Heart left ventricle (tissue), 16 donors: Measurements from ENCODE around the gene DNAH17. TPM values are rescaled to one million over a fixed set of nuclear protein-coding genes. Genes with fewer than 3 reads are reported as not detected.

Experiments
- ATAC-seq, 4 donors: fragments of 200-7000 bp; cut with Tn5 transposase; one replicate each; pipeline ENCODE4 v1.9.1; 2020 to 2022; ENCODE audit warnings: moderate library complexity in 4 of 4, mild to moderate bottlenecking in 3 of 4, moderate number of reproducible peaks in 1 of 4
- DNase-seq, 5 donors: peaks; one replicate each; pipeline ENCODE4 v3.0.0-alpha.2; 2020
- H3K27ac ChIP-seq, 12 donors: fragments of 200-600 bp; sonication (generic) in 4 of 12; one replicate each; pipeline versions ENCODE4 v1.5.0 to v1.8.0; 2016 to 2022; ENCODE audit warnings: mild to moderate bottlenecking in 2 of 12
- H3K27me3 ChIP-seq, 9 donors: fragments of 200-600 bp; sonication (generic) in 2 of 9; one replicate each; pipeline versions ENCODE4 v1.5.1 to v1.8.0; 2016 to 2022; ENCODE audit warnings: mild to moderate bottlenecking in 3 of 9
- H3K36me3 ChIP-seq, 9 donors: fragments of 200-600 bp; sonication (generic) in 2 of 9; one replicate each; pipeline versions ENCODE4 v1.5.0 to v1.8.0; 2018 to 2022; ENCODE audit warnings: mild to moderate bottlenecking in 2 of 9
- H3K4me1 ChIP-seq, 12 donors: fragments of 200-600 bp; sonication (generic) in 4 of 12; one replicate each; pipeline versions ENCODE4 v1.5.0 to v1.8.0; 2016 to 2022; ENCODE audit warnings: mild to moderate bottlenecking in 3 of 12
- H3K4me3 ChIP-seq, 12 donors: fragments of 200-600 bp; sonication (generic) in 4 of 12; one replicate each; pipeline versions ENCODE4 v1.5.0 to v1.8.0; 2017 to 2022; ENCODE audit warnings: mild to moderate bottlenecking in 9 of 12, moderate library complexity in 4 of 12
- H3K9me3 ChIP-seq, 12 donors: fragments of 200-600 bp; sonication (generic) in 4 of 12; one replicate each; pipeline versions ENCODE4 v1.5.0 to v1.8.0; 2016 to 2022; ENCODE audit warnings: mild to moderate bottlenecking in 1 of 12
- POLR2A ChIP-seq, 2 donors: fragments of 450-650 bp; IDR thresholded peaks; one replicate each; pipeline ENCODE4 v1.6.1; 2017; ENCODE audit warnings: antibody characterized with exemption in 2 of 2, mild to moderate bottlenecking in 2 of 2, moderate library complexity in 2 of 2
- WGBS, 4 donors: extraction: QIAGEN DNeasy Blood & Tissue Kit in 2 of 4; methylation state at CpG; one replicate each; pipeline versions ENCODE4 v1.1.5 to v1.1.7; 2013 to 2018; 5-methylcytosine and 5-hydroxymethylcytosine counted together
- intact Hi-C, 10 donors: fragments of 100-400 bp; cut with DNase I; formaldehyde crosslinking; loops; one replicate each; pipeline versions ENCODE4 v1.11.1 to v1.14.2; 2022
- polyA plus RNA-seq, 2 donors: library from polyadenylated mRNA; stranded (reverse); fragments of 200-250 nt; gene quantifications; one replicate each; pipeline ENCODE4 v1.2.3, GENCODE V29; 2013
- total RNA-seq, 9 donors: library from RNA; depleted of rRNA in 2 of 9; stranded (reverse); fragments of >200 nt in 2 of 9; fragmentation: NEBNext Ultra II Directional in 3 of 9; extraction: Animal tissue kit (Norgen Biotek cat#: 25700) in 3 of 9; gene quantifications; one replicate each; pipeline versions ENCODE4 v1.1.0 to v1.2.4, GENCODE V29; 2016 to 2023
- TF ChIP-seq, protein P1 (sequence below), 12 donors: fragments of 200-600 bp; sonication (generic) in 4 of 12; IDR thresholded peaks; one replicate each; pipeline versions ENCODE4 v1.5.0 to v1.8.0; 2018 to 2022; ENCODE audit warnings: antibody characterized with exemption in 12 of 12, mild to moderate bottlenecking in 5 of 12
- donor health status: ischemic (EF 13 %, LVEDD 7.1; RV severe dilation, severe dysfunction).
- donor health status: healthy with polysubstance abuse.
- donor health status: DM: no; HTN: yes; CAD: no.
- donor health status: DM: no; HTN: no; CAD: no.
- donor health status: ischemic (EF 25% LVEDD 6.9; RV normal size, moderate dysfunction).
- donor health status: ischemic (EF 25% LVEDD 5.7; RV mildly dilated, moderate dysfunction).
- donor health status: healthy.
- donor health status: DM: yes; HTN: yes; CAD: no.
- donor health status: ischemic (EF 35%, LVEDD 5.7; RV mildly dilated, moderate dysfunction).
- donor health status: nonischemic (EF 11% LVEDD 7.7; RV severe dilation, severe dysfunction).
- donor health status: DM: yes; HTN: yes; CAD: no.
- donor health status: PGD.
- donor health status: ischemic (EF 29% LVEDD 5.4; RV normal size, mild dysfunction).
- donor health status: nonischemic (EF 23%, LVEDD 6.1; RV moderate dilation, normal function).

Gene DNAH17
- total and polyA plus RNA-seq, 11 donors: 0.02 to 0.63 (median 0.17) TPM; not detected in 4

DNA sequence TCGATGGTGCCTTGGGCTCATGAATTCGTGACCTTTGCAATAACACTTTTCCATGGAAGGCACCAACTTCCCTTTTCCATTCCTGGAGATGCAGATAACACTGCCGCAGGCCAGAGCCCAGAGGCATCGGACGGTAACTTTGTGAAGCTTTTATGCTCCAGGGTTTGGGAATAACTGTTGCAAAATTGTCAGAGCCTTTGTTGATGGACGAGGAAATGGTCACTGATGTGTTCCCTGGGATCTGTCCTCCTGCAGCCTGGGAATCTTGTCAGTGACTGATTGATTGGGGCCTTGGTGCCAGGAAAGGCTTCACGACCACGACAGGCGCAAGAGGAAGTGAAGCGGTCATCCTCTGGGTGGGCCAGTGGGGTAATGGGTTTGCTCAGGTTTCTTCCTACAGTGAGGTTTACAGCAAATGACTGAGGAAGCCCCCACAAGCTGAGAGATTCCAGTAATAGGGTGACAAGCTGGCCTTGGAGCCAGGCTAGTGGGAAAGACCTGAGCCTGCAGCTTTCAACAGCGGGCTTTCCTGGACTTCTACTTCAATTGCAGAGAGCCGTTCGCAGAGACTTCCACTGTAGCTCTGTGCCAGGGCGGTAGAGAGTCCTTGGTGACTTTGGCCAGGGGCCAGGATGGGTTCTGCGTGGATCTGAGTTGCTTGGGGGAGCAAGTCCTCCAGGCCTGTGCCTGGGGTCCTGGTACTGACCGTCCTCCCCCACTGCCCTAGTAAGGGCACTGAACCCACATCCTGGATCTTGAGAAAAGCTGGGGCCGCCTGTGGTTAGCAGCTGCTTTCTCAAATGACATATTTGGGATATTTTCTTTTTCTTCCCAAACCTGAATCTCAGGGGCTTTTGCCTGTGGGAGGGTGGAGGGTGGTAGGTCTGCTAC lies 161.1 kb downstream of the DNAH17 start:
- WGBS, 4 donors: 50 to 61% (median 57%) methylated on average over 15 to 17 of the region's 17 CpGs
- Histone ChIP-seq H3K4me3 (peak overlapping the region in 1 of 12 donors; percentile 30), H3K36me3 (peaks cover 0 to 30% (median 14%) of the 10 kb centered on the region in 9 donors), H3K4me1 (peaks cover 7 to 100% (median 78%) of the 10 kb centered on the region in 12 donors), H3K9me3 (no peaks in the 10 kb centered on the region), H3K27me3 (no peaks in the 10 kb centered on the region), H3K27ac (peak overlapping the region; percentile 73 to 98 (median 86))
- no peak for TF ChIP-seq POLR2A (IDR thresholded peaks at IDR 0.05)
- DNase-seq (no peak), ATAC-seq (no peak)
- intact Hi-C loops: loop anchor here in 3 of 10 donors (5.0 kb wide), 1 partner anchor 34 kb away; no protein-coding TSS in a partner anchor

- TF ChIP-seq, protein P1, sequence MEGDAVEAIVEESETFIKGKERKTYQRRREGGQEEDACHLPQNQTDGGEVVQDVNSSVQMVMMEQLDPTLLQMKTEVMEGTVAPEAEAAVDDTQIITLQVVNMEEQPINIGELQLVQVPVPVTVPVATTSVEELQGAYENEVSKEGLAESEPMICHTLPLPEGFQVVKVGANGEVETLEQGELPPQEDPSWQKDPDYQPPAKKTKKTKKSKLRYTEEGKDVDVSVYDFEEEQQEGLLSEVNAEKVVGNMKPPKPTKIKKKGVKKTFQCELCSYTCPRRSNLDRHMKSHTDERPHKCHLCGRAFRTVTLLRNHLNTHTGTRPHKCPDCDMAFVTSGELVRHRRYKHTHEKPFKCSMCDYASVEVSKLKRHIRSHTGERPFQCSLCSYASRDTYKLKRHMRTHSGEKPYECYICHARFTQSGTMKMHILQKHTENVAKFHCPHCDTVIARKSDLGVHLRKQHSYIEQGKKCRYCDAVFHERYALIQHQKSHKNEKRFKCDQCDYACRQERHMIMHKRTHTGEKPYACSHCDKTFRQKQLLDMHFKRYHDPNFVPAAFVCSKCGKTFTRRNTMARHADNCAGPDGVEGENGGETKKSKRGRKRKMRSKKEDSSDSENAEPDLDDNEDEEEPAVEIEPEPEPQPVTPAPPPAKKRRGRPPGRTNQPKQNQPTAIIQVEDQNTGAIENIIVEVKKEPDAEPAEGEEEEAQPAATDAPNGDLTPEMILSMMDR (IDR thresholded peaks at IDR 0.05): no peak
- TF ChIP-seq POLR2A (IDR thresholded peaks at IDR 0.05): no peak
- H3K4me1 ChIP-seq: peaks cover 7 to 93% (median 76%) of the 10 kb centered on the region in 12 donors
- no peaks in the 10 kb centered on the region for H3K9me3 ChIP-seq
- H3K36me3 ChIP-seq: peaks cover 0 to 19% (median 5%) of the 10 kb centered on the region in 9 donors
- peak overlapping the region in 1 of 12 donors; percentile 25 for H3K4me3 ChIP-seq
- intact Hi-C loops: loop anchor here in 3 of 10 donors (5.0 kb wide), 1 partner anchor 32 kb away; no protein-coding TSS in a partner anchor
- H3K27me3 ChIP-seq: no peaks in the 10 kb centered on the region
- H3K27ac ChIP-seq: peak overlapping the region; percentile 21 to 98 (median 84)
- ATAC-seq (no peak), DNase-seq (no peak)
- 66 to 73% (median 70%) methylated on average over 20 to 34 of the region's 34 CpGs for WGBS, 4 donors
Observed at GRCh38 chr17:78414178-78415162, 162.7 kb downstream of the DNAH17 start.

- Histone ChIP-seq H3K9me3 (no peaks in the 10 kb centered on the region), H3K4me3 (no peak overlapping the region), H3K27me3 (no peaks in the 10 kb centered on the region), H3K27ac (peak overlapping the region in 9 of 12 donors; percentile 29 to 98 (median 85)), H3K36me3 (peaks cover 0 to 26% (median 6%) of the 10 kb centered on the region in 9 donors), H3K4me1 (peaks cover 7 to 92% (median 79%) of the 10 kb centered on the region in 12 donors)
- DNase-seq (no peak), ATAC-seq (peak in 1 of 4 donors; percentile 3)
- TF ChIP-seq, protein P1 (IDR thresholded peaks at IDR 0.05): peak in 8 of 12 donors; percentile 12 to 41 (median 34)
- no peak for TF ChIP-seq POLR2A (IDR thresholded peaks at IDR 0.05)
- 84 to 91% (median 90%) methylated on average over 10 of the region's 10 CpGs for WGBS, 4 donors
- intact Hi-C loops: no loop called here
Observed at GRCh38 chr17:78412403-78412802, 164.8 kb downstream of the DNAH17 start.

DNA sequence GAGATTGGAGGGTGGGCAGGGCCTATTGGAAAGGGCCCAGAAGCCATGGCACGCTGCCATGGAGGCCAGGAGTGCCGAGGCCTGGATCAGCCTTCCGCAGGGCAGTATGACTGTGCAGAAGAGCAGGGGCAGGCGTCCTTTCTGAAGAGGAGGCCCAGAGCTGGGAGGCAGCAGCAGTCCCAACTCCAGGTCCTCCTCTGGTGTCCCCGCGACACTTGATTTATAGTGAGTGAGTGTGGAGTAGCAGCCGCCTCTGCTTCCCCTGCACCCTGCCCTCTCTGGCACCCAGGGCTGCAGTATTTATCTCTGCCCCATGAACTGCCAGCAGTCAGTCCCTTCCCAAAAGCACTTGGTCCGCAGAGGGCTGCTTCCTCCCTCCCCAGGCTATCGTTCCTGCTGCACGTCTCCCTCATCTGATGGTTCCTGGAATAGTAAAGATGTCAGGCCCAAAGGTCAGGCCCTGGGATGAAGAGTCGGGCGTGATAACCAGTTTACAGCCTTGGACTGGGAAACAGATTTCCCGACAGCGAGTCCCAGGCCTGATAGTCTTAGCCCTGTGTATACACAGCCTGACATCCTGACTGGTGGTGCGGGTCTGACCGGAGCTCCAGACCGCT lies 165.8 kb downstream of the DNAH17 start:
- ATAC-seq: peak; percentile 64 to 75 (median 68)
- TF ChIP-seq POLR2A (IDR thresholded peaks at IDR 0.05): no peak
- TF ChIP-seq, protein P1 (IDR thresholded peaks at IDR 0.05): no peak
- DNase-seq: peak in 3 of 5 donors; percentile 51 to 74 (median 55)
- Histone ChIP-seq H3K4me1 (peaks cover 7 to 84% (median 70%) of the 10 kb centered on the region in 12 donors), H3K27ac (peak overlapping the region in 11 of 12 donors; percentile 14 to 98 (median 73)), H3K9me3 (no peaks in the 10 kb centered on the region), H3K27me3 (no peaks in the 10 kb centered on the region), H3K4me3 (no peak overlapping the region), H3K36me3 (peaks cover 0 to 33% (median 12%) of the 10 kb centered on the region in 9 donors)
- 34 to 46% (median 35%) methylated on average over 14 to 17 of the region's 17 CpGs for WGBS, 4 donors
- intact Hi-C loops: no loop called here
